Kidney epithelial cell (primary cell): ENCODE measurements around the gene CARS1. TPM values are rescaled to one million over a fixed set of nuclear protein-coding genes. Genes with fewer than 3 reads are reported as not detected.

ENCODE experiments used
- DNase-seq: peaks from one replicate; pipeline ENCODE4 v3.0.0-alpha.2; 2010; ENCODE audit warnings: low read depth
- H3K27me3 ChIP-seq: 2 replicates; pipeline ENCODE4 v1.6.0; 2011; ENCODE audit warnings: low read length; ENCODE audit not compliant: control insufficient read depth, insufficient read depth
- H3K36me3 ChIP-seq: 2 replicates; pipeline ENCODE4 v1.5.1; 2011; ENCODE audit warnings: low read length; ENCODE audit not compliant: control insufficient read depth, insufficient read depth
- H3K4me3 ChIP-seq: 2 replicates; pipeline ENCODE4 v1.5.1; 2011; ENCODE audit warnings: low read depth, mild to moderate bottlenecking, control low read depth, low read length
- total RNA-seq: library from RNA; depleted of rRNA; stranded (reverse); fragments of >200 nt; gene quantifications from 2 replicates; pipeline ENCODE4 v1.2.3, GENCODE V29; 2015
- TF ChIP-seq, protein P1 (sequence below): IDR thresholded peaks from 2 replicates; pipeline ENCODE4 v1.5.1; 2011; ENCODE audit warnings: mild to moderate bottlenecking, moderate library complexity, low read length, control low read depth, inconsistent platforms; ENCODE audit not compliant: insufficient read depth, poor library complexity, severe bottlenecking

CARS1 gene
- total RNA-seq, 1 donor from 2014 or later: 98.3 TPM

DNA sequence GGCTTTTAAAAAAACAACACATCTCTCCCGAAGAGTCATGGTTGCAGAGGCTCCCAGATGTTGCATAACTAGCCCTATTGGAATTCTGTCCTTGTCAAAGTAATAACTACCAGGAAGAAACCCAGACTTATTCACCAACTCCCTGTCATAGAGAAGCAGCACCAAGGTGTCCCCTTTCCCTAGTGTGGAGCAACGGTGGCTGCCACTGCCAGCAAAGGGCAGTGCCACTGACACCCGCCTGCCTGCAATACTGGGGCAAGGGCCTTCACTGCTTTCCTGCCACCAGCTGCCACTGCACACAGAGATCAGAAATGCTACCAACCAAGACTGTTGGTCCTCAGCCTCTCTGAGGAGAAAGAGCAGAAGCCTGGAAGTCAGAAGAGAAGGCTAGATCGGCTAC lies 92.4 kb downstream of the CARS1 start:
- Histone ChIP-seq H3K4me3 (no peak overlapping the region), H3K27me3 (no peaks in the 10 kb centered on the region), H3K36me3 (peaks cover 11% of the 10 kb centered on the region)
- TF ChIP-seq, protein P1, sequence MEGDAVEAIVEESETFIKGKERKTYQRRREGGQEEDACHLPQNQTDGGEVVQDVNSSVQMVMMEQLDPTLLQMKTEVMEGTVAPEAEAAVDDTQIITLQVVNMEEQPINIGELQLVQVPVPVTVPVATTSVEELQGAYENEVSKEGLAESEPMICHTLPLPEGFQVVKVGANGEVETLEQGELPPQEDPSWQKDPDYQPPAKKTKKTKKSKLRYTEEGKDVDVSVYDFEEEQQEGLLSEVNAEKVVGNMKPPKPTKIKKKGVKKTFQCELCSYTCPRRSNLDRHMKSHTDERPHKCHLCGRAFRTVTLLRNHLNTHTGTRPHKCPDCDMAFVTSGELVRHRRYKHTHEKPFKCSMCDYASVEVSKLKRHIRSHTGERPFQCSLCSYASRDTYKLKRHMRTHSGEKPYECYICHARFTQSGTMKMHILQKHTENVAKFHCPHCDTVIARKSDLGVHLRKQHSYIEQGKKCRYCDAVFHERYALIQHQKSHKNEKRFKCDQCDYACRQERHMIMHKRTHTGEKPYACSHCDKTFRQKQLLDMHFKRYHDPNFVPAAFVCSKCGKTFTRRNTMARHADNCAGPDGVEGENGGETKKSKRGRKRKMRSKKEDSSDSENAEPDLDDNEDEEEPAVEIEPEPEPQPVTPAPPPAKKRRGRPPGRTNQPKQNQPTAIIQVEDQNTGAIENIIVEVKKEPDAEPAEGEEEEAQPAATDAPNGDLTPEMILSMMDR: no peak
- no peak for DNase-seq

DNA sequence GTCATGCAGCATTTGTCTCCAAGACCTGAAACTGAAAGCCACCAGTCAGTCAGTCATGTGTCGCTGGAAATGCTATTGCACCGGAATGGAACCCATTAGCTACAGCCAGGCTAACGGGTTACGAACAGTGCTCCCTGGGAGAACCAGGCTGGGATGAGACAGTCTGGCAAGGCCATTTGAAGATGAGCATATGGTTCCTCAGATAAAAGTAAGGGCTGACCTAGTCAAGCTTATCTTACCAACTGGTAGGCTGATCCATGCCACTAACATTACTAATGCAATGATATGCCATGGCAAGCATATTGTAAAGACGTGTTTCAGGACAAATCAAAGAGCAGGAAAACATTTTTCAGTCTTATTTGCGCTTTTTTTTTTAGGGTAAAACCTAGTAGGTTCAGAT lies 93.5 kb downstream of the CARS1 start:
- TF ChIP-seq, protein P1: no peak
- no peaks in the 10 kb centered on the region for H3K27me3 ChIP-seq
- no peak for DNase-seq
- no peak overlapping the region for H3K4me3 ChIP-seq
- H3K36me3 ChIP-seq: peaks cover 11% of the 10 kb centered on the region

DNA sequence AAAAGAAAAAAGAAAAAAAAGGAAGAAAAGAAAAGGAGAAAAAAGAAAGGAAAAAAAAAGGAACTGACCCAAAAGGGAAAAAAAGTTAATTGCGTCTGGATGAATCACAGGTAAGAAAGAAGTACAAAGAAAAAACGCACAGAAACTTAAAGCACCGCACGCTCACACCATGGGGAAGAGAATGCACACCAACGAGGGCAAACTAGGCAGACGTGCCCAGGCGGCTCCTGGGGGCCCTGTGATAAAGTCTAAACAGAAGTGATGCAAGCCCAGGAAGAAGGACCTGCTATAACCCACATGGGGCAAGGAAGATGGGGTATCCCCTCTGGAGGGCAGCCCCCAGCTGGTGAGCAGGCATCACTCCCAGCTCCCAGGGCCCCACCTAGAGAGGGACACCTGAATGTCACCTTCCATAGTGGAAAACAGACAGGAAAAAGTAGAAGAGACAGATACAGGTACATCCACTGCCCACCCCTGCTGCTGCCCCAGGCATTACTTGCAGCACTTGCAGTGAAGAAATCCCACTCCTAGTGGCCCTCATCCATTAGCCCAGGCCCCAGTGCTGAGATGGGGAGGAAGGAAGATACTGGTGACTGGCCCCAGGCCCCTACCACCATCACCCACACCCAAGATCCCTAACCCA lies 94.0 kb downstream of the CARS1 start:
- Histone ChIP-seq H3K4me3 (no peak overlapping the region), H3K36me3 (peaks cover 10% of the 10 kb centered on the region), H3K27me3 (no peaks in the 10 kb centered on the region)
- no peak for DNase-seq
- TF ChIP-seq, protein P1: no peak

DNA sequence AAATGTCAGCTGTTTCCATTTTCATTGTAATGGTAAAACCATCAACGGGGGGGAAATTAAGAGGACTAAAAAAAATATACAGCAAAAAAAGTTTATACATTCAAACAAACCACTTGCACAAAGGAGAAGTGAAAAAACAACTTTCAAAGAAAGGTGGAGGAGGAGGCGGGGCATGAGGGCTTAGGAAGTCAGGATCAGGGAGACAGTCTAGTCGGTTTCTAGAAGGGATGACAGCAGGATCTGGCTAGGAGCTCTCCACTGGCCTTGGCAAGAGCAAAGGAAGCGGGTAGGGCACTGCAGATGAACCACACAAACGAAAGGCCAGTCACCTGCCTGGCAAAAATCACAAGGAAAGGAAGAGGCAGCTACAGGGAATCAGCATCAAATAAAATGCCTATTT lies 96.1 kb downstream of the CARS1 start:
- H3K27me3 ChIP-seq: no peaks in the 10 kb centered on the region
- peaks cover 8% of the 10 kb centered on the region for H3K36me3 ChIP-seq
- no peak overlapping the region for H3K4me3 ChIP-seq
- no peak for DNase-seq
- TF ChIP-seq, protein P1: no peak

DNA sequence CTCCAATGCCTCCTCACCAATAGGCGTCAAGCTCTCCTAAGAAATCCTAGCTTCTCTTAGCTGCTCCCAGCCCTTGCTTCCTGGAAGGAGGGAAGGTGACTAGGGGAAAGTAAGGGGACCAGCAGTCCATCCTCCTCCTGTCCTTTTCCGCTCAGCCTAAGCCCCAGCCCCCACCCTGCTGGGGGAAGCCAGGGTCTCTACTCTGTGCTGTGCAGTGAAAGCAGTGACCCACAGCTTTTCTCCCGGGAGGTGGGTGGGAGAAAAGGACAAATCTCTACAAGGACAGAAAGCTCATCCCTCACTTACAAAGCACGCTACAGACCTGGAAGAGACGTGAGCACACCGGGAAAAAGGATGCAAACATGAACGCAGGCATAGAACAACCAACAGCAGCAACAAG lies 97.1 kb downstream of the CARS1 start:
- Histone ChIP-seq H3K36me3 (peaks cover 8% of the 10 kb centered on the region), H3K4me3 (no peak overlapping the region), H3K27me3 (no peaks in the 10 kb centered on the region)
- TF ChIP-seq, protein P1: no peak
- no peak for DNase-seq

DNA sequence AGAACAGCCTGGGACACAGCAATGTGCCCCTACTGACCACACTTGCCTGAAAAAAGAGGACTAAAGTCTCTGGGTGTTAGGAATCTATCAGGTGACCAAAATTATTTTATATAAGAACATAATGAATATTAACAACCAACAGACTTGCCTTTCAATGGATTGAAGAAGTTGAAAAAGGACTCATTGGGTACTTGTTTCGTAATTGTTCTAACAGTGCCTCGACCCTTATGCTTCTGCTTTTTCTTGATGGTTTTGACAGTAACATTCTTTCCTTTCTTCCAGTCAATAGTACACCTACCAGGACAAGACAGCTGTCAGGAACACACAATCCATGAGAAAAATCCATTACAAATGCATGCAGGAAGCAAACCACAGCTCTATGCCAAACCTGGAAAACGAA lies 99.0 kb downstream of the CARS1 start:
- TF ChIP-seq, protein P1: no peak
- no peaks in the 10 kb centered on the region for H3K27me3 ChIP-seq
- H3K36me3 ChIP-seq: peaks cover 3% of the 10 kb centered on the region
- no peak for DNase-seq
- no peak overlapping the region for H3K4me3 ChIP-seq
